ENCODE results near the gene COL6A2. TPM values are rescaled to one million over a fixed set of nuclear protein-coding genes. Genes with fewer than 3 reads are reported as not detected.
"Not testable (repeated sequence)": the region's sequence is repeated elsewhere in the genome, so short reads cannot be mapped to it uniquely, and the experiment has no call there.

Gene COL6A2
- total RNA-seq, 1 donor, result 12.6 TPM

DNA sequence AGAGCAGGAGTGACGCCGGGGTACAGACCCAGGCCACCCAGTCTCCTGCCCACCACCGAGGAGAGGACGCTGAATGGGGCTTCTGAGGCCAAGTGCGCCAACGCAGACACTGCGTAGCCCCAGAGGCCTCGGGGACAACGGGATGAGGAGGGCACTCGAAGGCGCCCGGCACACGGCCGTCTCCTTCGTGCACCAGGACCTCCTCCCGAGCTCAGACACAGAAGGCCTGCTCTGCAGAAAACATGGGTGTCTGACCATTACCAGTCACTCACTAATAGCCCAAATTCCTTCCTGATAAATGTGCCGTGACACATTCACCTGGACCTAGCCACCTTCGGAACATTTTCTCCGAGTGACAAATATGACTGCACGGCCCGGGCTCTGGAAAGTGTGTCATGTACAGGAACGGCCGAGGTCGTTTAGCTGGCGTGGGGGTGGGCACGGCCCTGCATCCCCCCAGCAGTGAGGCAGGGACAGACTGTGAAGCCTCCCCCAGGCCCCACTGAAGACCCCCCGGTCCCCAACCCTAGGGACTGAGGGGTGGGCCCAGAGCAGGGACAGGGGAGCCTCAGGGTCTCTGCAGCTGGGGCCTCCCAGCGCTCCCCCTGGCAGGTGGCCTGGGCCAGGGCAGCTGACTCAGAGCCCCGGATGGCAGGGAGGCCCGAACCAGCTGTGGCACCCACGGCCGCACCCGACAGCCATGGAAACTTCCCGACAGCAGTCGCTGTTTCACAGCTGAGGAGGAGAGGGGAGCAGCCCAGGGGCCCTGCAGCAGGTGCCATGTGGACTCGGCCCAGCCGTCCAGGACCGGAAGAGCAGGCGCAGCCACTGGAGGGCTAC lies 16.7 kb upstream of the COL6A2 start:
- H3K4me1 ChIP-seq (ENCODE audit: insufficient read depth, low read length), result no peaks in the 10 kb centered on the region
- no peak overlapping the region for H3K4me3 ChIP-seq (ENCODE audit: low read length)
- H3K27me3 ChIP-seq (ENCODE audit: insufficient read depth, low read length), result no peaks in the 10 kb centered on the region
- no peaks in the 10 kb centered on the region for H3K9me3 ChIP-seq (ENCODE audit: low read depth, low read length)

DNA sequence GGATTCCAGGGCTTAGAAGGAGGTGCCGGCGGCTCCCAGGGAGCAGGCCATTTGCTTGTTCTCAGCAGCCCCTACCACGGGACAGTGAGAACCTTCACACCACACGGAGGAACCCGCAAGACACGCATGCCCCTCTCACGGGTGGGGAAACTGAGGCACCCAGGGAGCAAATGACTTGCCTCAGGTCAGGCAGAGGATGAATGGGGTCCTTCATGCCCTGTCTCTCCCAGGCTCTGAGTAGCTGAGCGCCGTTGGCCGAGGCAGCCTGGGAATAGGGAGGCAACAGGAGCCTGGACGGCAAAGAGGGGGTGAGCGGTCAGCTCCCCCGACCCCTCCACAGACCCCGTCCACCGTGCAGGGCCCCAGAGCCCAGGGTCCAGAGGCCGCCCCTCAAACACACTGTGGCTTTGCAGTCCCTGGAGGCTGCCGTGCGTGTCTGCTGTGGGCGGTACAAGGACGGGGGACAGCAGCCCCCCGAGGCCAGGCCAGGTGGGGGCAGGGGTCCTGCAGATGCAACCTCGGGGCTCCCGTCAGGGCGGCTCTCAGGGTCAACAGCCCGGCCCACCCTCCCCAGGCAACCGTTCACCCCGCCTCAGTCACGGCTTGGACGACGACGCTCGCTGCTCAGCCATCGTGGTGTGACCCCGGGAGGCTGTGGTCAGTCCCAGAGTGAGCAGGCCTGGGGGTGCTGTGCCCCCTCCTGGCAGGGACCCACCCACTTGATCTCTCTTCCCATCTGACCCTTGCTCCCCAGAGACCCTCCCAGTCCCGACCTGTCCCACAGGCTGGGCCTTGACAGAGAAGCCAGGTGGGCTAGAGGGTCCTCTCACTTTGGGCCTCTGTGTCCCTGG lies 15.8 kb upstream of the COL6A2 start:
- H3K27me3 ChIP-seq (ENCODE audit: insufficient read depth, low read length), result no peaks in the 10 kb centered on the region
- no peaks in the 10 kb centered on the region for H3K9me3 ChIP-seq (ENCODE audit: low read depth, low read length)
- no peak overlapping the region for H3K4me3 ChIP-seq (ENCODE audit: low read length)
- no peaks in the 10 kb centered on the region for H3K4me1 ChIP-seq (ENCODE audit: insufficient read depth, low read length)

DNA sequence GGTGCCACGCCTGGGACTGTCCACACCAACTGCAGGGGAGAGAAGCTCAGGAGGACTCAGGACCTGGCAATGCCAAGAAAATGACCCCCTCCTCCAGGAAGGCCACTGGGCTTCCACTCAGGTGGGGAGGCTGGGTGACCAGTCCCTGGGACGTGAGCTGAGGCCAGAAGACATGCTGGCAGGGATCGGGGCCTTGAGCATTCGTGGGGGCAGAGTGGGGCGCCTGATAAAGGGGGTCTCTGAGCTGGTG lies 15.3 kb upstream of the COL6A2 start:
- no peaks in the 10 kb centered on the region for H3K9me3 ChIP-seq (ENCODE audit: low read depth, low read length)
- no peak overlapping the region for H3K4me3 ChIP-seq (ENCODE audit: low read length)
- no peaks in the 10 kb centered on the region for H3K27me3 ChIP-seq (ENCODE audit: insufficient read depth, low read length)
- H3K4me1 ChIP-seq (ENCODE audit: insufficient read depth, low read length), result no peaks in the 10 kb centered on the region

DNA sequence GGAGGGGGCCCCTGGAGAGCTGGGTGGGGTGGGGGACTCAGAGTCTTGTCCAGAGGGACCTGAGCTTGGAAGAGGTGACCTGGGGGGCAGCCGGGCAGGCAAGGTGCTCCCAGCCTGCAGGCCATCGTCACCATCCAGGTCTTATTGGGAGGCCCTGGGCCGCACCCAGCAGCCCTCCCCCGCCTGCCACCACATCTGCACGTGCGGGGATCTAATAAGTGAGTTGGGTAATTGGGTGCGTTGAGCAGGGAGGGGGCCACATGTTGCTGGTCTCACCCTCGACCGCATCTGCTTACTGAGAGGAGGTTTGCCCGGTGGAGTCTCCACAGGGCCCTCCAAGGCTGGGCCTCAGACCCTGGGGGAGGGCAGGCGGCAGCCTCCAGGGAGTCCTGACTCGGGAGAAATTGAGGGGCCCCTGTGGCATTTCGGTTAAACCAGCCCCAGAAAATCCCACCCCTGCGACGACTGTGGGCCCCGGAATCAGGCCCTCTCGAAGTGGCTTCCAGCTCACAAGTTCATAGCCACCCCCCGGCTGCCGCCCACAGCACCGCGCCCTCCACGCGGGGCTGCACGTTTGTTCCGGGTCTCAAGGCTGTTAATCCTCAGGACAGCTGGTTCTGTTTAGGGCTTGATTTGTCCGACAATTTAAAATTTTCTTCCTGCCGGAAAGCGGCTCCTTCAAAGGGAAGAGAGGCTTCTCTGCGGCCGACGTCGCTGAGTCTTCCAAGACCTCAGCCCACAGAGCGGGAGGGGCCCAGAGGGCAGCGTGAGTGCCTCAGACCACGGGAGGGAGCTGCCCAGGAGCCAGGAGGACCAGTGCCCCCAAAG lies 14.7 kb upstream of the COL6A2 start:
- H3K27me3 ChIP-seq (ENCODE audit: insufficient read depth, low read length), result no peaks in the 10 kb centered on the region
- peaks cover 4% of the 10 kb centered on the region for H3K9me3 ChIP-seq (ENCODE audit: low read depth, low read length)
- H3K4me1 ChIP-seq (ENCODE audit: insufficient read depth, low read length), result no peaks in the 10 kb centered on the region
- no peak overlapping the region for H3K4me3 ChIP-seq (ENCODE audit: low read length)

DNA sequence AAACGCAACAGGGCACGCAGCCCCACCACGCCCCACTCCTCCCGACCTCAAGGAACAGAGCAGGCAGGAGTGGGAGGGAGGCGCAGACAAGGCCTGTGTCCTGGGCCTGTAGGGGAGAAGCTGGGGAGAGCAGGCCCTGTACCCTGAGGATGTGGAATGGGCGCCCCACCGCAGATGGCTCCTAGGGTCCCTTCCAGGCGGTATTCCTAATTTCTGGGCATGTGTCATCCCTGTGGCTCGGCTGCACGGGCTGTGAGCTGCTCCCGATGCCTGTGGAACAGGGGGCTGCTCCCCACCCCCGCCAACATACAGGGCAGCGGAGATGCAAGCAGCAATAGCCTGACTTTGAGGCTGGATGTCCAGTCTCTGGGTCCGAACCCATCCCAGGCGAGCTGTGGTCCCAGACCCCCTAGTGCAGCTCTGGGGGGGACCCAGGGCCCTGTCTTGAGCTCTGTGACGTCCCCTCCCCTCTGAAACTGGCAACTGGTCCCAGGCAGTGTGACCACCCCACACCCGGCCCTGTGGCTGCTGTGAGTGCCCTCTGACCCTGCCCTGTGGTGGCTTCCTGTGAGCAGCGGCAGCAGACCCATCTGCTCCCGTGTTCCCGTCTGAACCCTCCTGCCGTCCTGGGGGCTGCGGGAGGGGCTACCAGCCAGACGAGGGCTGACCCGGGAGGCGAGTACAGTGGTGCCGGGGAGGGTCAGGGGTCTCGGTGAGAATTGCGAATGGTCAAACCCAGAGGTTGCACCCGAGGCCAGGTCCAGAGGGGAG lies 13.9 kb upstream of the COL6A2 start:
- H3K4me1 ChIP-seq (ENCODE audit: insufficient read depth, low read length), result no peaks in the 10 kb centered on the region
- no peaks in the 10 kb centered on the region for H3K27me3 ChIP-seq (ENCODE audit: insufficient read depth, low read length)
- no peak overlapping the region for H3K4me3 ChIP-seq (ENCODE audit: low read length)
- peaks cover 10% of the 10 kb centered on the region for H3K9me3 ChIP-seq (ENCODE audit: low read depth, low read length)

DNA sequence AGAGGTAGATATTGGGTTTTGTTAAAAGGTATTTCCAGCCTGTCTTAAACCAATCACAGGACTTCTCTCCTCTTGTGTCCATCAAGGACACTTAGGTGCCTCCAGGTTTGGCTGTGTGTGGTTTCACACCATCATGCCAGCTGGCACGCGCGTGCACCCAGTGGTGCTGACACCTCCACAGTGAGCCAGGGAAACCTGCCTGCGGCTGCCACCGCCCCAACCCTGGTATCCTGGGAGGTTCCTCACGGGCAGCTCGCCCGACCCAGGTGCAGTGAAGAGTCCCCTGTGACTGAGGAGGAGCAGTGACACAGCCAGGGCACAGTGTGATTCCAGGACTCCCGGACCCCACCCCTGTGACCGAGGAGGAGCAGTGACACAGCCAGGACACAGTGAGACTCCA lies 13.2 kb upstream of the COL6A2 start:
- Histone ChIP-seq H3K4me3 (ENCODE audit: low read length) (no peak overlapping the region), H3K27me3 (ENCODE audit: insufficient read depth, low read length) (no peaks in the 10 kb centered on the region), H3K4me1 (ENCODE audit: insufficient read depth, low read length) (no peaks in the 10 kb centered on the region), H3K9me3 (ENCODE audit: low read depth, low read length) (peaks cover 10% of the 10 kb centered on the region)

DNA sequence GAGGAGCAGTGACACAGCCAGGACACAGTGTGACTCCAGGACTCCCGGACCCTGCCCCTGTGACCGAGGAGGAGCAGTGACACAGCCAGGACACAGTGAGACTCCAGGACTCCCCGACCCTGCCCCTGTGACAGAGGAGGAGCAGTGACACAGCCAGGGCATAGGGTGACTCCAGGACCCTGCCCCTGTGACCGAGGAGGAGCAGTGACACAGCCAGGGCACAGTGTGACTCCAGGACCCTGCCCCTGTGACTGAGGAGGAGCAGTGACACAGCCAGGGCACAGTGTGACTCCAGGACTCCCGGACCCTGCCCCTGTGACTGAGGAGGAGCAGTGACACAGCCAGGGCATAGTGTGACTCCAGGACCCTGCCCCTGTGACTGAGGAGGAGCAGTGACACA lies 12.7 kb upstream of the COL6A2 start:
- peaks cover 10% of the 10 kb centered on the region for H3K9me3 ChIP-seq (ENCODE audit: low read depth, low read length)
- not testable (repeated sequence) for H3K4me1 ChIP-seq (ENCODE audit: insufficient read depth, low read length); H3K27me3 ChIP-seq (ENCODE audit: insufficient read depth, low read length); H3K4me3 ChIP-seq (ENCODE audit: low read length)

DNA sequence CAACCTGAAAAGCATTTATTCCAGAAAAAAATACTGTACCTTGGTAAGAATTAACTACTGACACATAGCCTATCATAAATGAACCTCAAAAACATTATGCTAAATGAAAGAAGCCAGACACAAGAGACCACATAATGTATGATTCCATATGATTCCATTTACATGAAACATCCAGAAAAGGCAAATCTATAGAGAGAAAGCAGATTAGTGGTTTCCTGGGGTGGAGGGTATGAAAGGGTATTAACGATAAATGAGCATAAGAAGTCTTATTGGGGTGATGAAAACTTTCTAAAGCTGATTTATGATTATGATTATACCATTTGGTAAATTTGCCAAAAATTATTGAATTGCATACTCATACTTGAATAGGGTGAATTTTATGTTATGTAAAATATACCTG lies 10.3 kb upstream of the COL6A2 start:
- no peaks in the 10 kb centered on the region for H3K27me3 ChIP-seq (ENCODE audit: insufficient read depth, low read length)
- H3K4me1 ChIP-seq (ENCODE audit: insufficient read depth, low read length), result no peaks in the 10 kb centered on the region
- peaks cover 10% of the 10 kb centered on the region for H3K9me3 ChIP-seq (ENCODE audit: low read depth, low read length)
- no peak overlapping the region for H3K4me3 ChIP-seq (ENCODE audit: low read length)

DNA sequence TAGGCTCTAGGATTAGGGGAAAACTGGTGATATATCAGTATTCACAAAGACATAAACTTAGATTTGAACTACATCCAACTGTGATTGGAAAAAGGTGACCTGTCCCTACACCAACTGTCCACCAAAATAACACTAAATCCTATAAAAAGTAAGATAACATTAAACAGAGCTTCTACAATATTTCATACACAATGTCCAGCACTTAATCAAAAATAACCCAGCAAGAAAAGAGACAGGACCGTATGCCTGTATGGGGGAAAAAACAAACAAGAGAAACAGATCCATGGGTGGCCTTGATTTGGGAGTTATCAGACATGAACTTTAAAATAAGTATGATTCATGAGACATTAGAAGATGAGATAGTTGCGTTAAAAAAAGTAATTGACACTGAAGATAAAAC lies 9.7 kb upstream of the COL6A2 start:
- Histone ChIP-seq H3K4me3 (ENCODE audit: low read length) (no peak overlapping the region), H3K9me3 (ENCODE audit: low read depth, low read length) (peaks cover 10% of the 10 kb centered on the region), H3K4me1 (ENCODE audit: insufficient read depth, low read length) (no peaks in the 10 kb centered on the region), H3K27me3 (ENCODE audit: insufficient read depth, low read length) (no peaks in the 10 kb centered on the region)

DNA sequence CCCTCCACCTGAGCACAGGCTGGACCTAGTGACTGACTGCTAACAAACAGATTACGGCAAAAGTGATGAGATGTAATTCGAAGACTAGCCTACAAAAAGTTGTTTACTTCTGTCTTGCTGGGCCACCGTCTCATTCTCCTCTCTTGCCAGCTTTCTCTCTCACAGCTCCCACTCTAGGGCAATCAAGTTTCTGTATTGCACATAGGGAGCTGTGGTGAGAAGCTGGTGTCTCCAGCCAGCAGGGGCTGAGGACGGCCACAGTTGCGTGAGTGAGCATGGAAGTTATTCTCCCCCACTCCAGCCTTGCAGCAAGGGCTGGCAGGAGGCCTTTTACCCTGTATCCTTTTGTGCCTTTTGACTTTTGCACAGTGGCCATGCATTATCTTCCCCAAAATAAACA lies 8.6 kb upstream of the COL6A2 start:
- peaks cover 10% of the 10 kb centered on the region for H3K9me3 ChIP-seq (ENCODE audit: low read depth, low read length)
- no peaks in the 10 kb centered on the region for H3K27me3 ChIP-seq (ENCODE audit: insufficient read depth, low read length)
- no peaks in the 10 kb centered on the region for H3K4me1 ChIP-seq (ENCODE audit: insufficient read depth, low read length)
- H3K4me3 ChIP-seq (ENCODE audit: low read length), result no peak overlapping the region

DNA sequence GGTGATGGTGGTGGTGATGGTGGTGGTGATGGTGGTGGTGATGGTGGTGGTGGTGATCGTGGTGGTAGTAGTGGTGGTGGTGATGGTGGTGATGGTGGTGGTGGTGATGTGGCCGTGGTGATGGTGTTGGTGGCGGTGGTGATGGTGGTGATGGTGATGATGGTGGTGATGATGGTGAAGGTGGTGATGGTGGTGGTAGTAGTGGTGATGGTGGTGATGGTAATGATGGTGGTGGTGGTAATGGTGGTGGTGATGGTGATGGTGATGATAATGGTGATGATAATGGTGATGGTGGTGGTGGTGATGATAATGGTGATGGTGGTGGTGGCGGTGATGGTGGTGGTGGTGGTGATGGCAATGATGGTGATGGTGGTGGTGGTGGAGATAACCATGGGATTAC lies 6.8 kb upstream of the COL6A2 start:
- no peaks in the 10 kb centered on the region for H3K4me1 ChIP-seq (ENCODE audit: insufficient read depth, low read length)
- no peaks in the 10 kb centered on the region for H3K27me3 ChIP-seq (ENCODE audit: insufficient read depth, low read length)
- no peak overlapping the region for H3K4me3 ChIP-seq (ENCODE audit: low read length)
- peaks cover 10% of the 10 kb centered on the region for H3K9me3 ChIP-seq (ENCODE audit: low read depth, low read length)

DNA sequence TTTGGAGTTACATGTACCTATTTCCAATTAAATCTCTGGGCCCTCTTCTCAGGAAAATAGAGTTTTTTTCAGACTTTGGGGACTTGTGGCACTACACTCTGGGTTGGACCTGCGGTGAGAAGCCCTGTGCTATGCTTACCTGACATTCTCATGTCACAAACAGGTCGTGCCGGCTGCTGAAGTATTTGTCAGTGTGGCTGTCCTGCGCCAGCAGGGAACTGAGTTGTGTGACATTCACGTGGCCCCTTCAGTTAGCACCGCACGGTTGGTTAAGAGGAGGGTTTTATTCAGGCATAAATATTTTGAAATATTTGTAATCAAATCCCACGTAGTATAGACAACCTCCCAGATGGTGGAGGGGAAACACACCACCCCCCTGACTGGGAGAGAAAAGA lies 6.3 kb upstream of the COL6A2 start:
- no peaks in the 10 kb centered on the region for H3K27me3 ChIP-seq (ENCODE audit: insufficient read depth, low read length)
- H3K4me3 ChIP-seq (ENCODE audit: low read length), result no peak overlapping the region
- no peaks in the 10 kb centered on the region for H3K4me1 ChIP-seq (ENCODE audit: insufficient read depth, low read length)
- peaks cover 10% of the 10 kb centered on the region for H3K9me3 ChIP-seq (ENCODE audit: low read depth, low read length)

DNA sequence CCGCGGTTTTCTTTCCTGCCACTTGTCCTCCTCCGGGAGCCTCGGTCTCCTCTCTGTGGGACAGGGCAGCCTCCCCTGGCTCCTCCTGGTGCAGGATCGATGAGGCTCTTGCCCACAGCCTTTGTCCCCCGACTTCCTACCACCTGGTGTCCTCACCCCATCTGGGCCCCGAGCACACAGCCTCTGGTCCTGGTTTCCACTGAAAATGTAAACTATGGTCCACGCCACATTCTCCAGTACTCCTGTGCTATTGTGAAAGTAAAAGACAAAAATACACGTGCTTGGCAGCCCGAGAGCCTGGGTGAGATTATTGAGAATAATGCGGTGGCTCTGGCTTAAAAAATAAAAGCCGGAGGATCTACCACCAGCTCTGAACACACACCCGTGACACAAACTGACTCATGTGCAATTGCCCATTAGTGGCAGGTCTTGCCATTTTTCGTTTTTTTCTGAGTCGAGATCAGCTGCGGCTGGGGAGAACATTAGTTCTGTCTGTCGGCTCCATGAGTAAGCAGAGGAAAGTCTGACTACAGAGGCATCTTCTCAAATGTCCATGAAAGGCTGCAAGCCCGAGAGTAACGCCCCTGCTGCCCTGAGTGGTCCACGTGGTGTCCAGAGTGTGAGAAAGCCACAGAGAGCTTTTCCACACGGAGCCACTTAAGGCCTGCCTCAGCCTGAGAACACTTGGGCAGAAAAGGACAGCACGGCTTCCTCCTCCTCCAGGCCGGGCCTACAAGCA lies 5.7 kb upstream of the COL6A2 start:
- Histone ChIP-seq H3K9me3 (ENCODE audit: low read depth, low read length) (peaks cover 10% of the 10 kb centered on the region), H3K4me3 (ENCODE audit: low read length) (no peak overlapping the region), H3K27me3 (ENCODE audit: insufficient read depth, low read length) (no peaks in the 10 kb centered on the region), H3K4me1 (ENCODE audit: insufficient read depth, low read length) (no peaks in the 10 kb centered on the region)
